SK-N-SH treated with all-trans-retinoic acid at 6 μM for 48 hours (cell line): ENCODE data around the gene SRSF4.

ENCODE experiments used
- ATAC-seq: fragments of 200-7000 bp; cut with Tn5 transposase; 3 replicates; pipeline ENCODE4 v1.9.1; 2020; ENCODE audit warnings: mild to moderate bottlenecking, moderate library complexity
- ARNTL ChIP-seq: fragments of 450-650 bp; formaldehyde crosslinking; IDR thresholded peaks from 2 replicates; pipeline ENCODE4 v1.5.0; 2020; ENCODE audit warnings: low read depth, mild to moderate bottlenecking, moderate library complexity, borderline replicate concordance
- BACH2 ChIP-seq: fragments of 250-450 bp; sonication (Bioruptor Pico); IDR thresholded peaks from 2 replicates; pipeline ENCODE4 v1.9.0; 2021; ENCODE audit warnings: mild to moderate bottlenecking, borderline replicate concordance
- CSDC2 ChIP-seq: fragments of 250-450 bp; sonication (Bioruptor Pico); IDR thresholded peaks from 2 replicates; pipeline ENCODE4 v1.5.0; 2020; ENCODE audit warnings: mild to moderate bottlenecking, moderate library complexity
- CSRNP3 ChIP-seq: fragments of 250-450 bp; sonication (Bioruptor Pico); IDR thresholded peaks from 2 replicates; pipeline ENCODE4 v1.5.1; 2021; ENCODE audit warnings: mild to moderate bottlenecking, moderate library complexity
- ESRRG ChIP-seq: fragments of 250-450 bp; sonication (Bioruptor Pico); IDR thresholded peaks from 2 replicates; pipeline ENCODE4 v1.6.1; 2021; ENCODE audit warnings: mild to moderate bottlenecking
- GLIS3 ChIP-seq: fragments of 250-450 bp; sonication (Bioruptor Pico); IDR thresholded peaks from 2 replicates; pipeline ENCODE4 v1.5.0; 2020; ENCODE audit warnings: mild to moderate bottlenecking, moderate library complexity
- ISL1 ChIP-seq: fragments of 250-450 bp; sonication (Bioruptor Pico); IDR thresholded peaks from 2 replicates; pipeline ENCODE4 v2.1.2; 2022; ENCODE audit warnings: mild to moderate bottlenecking, moderate library complexity
- OSR1 ChIP-seq: fragments of 250-450 bp; sonication (Bioruptor Pico); IDR thresholded peaks from 2 replicates; pipeline ENCODE4 v1.8.0; 2022; ENCODE audit warnings: moderate library complexity, mild to moderate bottlenecking, inconsistent platforms
- POU6F1 ChIP-seq: fragments of 250-450 bp; sonication (Bioruptor Pico); IDR thresholded peaks from 2 replicates; pipeline ENCODE4 v1.8.0; 2021; ENCODE audit warnings: low read depth, mild to moderate bottlenecking, moderate library complexity, borderline replicate concordance
- PPARA ChIP-seq: fragments of 250-450 bp; sonication (Bioruptor Pico); IDR thresholded peaks from 2 replicates; pipeline ENCODE4 v1.5.0; 2020; ENCODE audit warnings: mild to moderate bottlenecking, borderline replicate concordance
- RARB ChIP-seq: fragments of 250-450 bp; sonication (Bioruptor Pico); IDR thresholded peaks from 2 replicates; pipeline ENCODE4 v1.8.0; 2021; ENCODE audit warnings: mild to moderate bottlenecking, moderate library complexity
- SNAI2 ChIP-seq: fragments of 250-450 bp; sonication (Bioruptor Pico); IDR thresholded peaks from 2 replicates; pipeline ENCODE4 v1.5.0; 2020; ENCODE audit warnings: mild to moderate bottlenecking, moderate library complexity
- TCF4 ChIP-seq: fragments of 250-450 bp; sonication (Bioruptor Pico); IDR thresholded peaks from 2 replicates; pipeline ENCODE4 v1.8.0; 2021; ENCODE audit warnings: mild to moderate bottlenecking, moderate library complexity, borderline replicate concordance
- TOX ChIP-seq: fragments of 250-450 bp; sonication (Bioruptor Pico); IDR thresholded peaks from 2 replicates; pipeline ENCODE4 v1.8.0; 2021; ENCODE audit warnings: mild to moderate bottlenecking, moderate library complexity, borderline replicate concordance
- TSHZ2 ChIP-seq: fragments of 250-450 bp; sonication (Bioruptor Pico); IDR thresholded peaks from 2 replicates; pipeline ENCODE4 v1.5.0; 2020; ENCODE audit warnings: mild to moderate bottlenecking, moderate library complexity
- ZC3H10 ChIP-seq: fragments of 250-450 bp; sonication (Bioruptor Pico); IDR thresholded peaks from 2 replicates; pipeline ENCODE4 v1.5.1; 2021; ENCODE audit warnings: mild to moderate bottlenecking, moderate library complexity
- ZFP3 ChIP-seq: fragments of 250-450 bp; sonication (Bioruptor Pico); IDR thresholded peaks from 2 replicates; pipeline ENCODE4 v1.5.0; 2020; ENCODE audit warnings: mild to moderate bottlenecking, moderate library complexity
- ZNF565 ChIP-seq: fragments of 450-650 bp; formaldehyde crosslinking; conservative IDR thresholded peaks from 2 replicates; pipeline ENCODE4 v1.5.0; 2020; ENCODE audit warnings: low read depth, mild to moderate bottlenecking, moderate library complexity
- ZNF70 ChIP-seq: fragments of 450-650 bp; formaldehyde crosslinking; IDR thresholded peaks from 2 replicates; pipeline ENCODE4 v1.5.0; 2020; ENCODE audit warnings: mild to moderate bottlenecking, moderate library complexity
- ZNF8 ChIP-seq: fragments of 450-650 bp; formaldehyde crosslinking; IDR thresholded peaks from 2 replicates; pipeline ENCODE4 v1.5.0; 2020; ENCODE audit warnings: mild to moderate bottlenecking, moderate library complexity
- TF ChIP-seq, protein P1 (sequence below): fragments of 250-450 bp; sonication (Bioruptor Pico); IDR thresholded peaks from 2 replicates; pipeline ENCODE4 v1.8.0; 2020; ENCODE audit warnings: mild to moderate bottlenecking, moderate library complexity, borderline replicate concordance

SRSF4 gene

DNA sequence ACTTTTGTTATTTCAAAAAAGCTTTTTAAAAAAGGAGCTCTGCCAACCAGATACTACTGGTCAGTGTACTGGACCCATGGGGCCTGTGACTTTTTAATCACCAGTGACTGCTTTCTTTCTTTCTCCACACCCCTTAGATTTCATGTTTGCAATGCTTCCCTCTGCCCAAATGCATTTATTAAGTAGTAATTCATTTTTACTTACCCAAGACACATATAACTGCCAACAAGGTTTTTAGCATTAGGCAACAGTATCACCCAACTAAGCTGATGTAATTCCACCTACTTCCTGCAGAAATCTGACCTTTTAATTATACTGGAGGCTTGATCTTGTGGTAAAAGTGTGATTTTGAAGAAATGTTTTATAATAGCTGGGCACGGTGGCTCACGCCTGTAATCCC, 36.5 kb upstream of the SRSF4 start (continued):
- no peak for TF ChIP-seq ISL1 (CRISPR knock-in tag)
- TF ChIP-seq ZC3H10 (CRISPR knock-in tag) = no peak
- TF ChIP-seq POU6F1 (CRISPR knock-in tag) = no peak

- TF ChIP-seq CSDC2 (CRISPR knock-in tag) = no peak
- no peak for TF ChIP-seq SNAI2 (CRISPR knock-in tag)
- no peak for TF ChIP-seq ZNF8
- no peak for TF ChIP-seq RARB (CRISPR knock-in tag)
- no peak for TF ChIP-seq TSHZ2
- no peak for ATAC-seq
These were observed 35.9 kb upstream of the SRSF4 start for GRCh38 chr1:29217633-29218032.

GRCh38 chr1:29213055-29213454, 31.4 kb upstream of the SRSF4 start:
- ATAC-seq = no peak
- TF ChIP-seq ZFP3 (CRISPR knock-in tag) = no peak

DNA sequence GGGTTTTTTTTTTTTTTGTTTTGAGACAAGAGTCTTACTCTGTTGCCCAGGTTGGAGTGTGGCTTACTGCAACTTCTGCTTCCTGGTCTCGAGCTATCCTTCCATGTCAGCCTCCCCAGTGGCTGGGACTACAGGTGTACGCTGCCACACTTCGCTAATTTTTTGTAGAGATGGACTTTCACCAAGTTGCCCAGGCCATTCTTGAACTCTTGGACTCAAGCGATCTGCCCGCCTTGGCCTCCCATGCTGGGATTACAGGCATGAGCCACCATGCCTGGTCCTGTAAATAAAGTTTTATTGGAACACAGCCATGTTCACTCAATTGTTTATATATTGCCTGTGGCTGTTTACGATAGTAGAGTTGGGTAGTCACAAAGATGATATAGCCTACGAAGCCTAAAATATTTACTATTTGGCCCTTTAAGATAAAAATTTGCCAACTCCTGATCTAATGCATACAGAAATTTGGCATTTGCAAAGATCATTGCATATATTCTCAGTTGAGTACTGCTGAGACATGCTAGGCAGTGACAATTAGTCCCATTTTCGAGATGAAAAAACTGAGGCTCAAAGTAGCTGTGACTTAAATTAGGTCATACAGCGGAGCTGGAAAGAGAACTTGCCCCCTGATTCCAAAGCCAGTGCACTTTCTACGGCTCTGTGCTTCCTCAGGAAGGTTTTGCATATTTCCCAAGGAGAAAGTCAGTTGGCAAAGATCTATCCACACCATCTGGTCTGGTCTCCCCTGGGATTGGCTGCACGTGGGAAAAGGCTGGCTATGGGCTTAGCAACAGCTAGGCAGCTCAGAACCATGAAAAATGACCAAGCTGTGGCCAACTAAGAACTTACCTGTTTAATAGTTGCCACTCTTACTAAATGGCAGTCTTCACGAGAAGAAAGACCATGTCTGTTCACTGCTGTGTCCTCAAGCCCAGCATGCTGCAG, 29.7 kb upstream of the SRSF4 start:
- TF ChIP-seq PPARA (CRISPR knock-in tag) (no peak), TOX (CRISPR knock-in tag) (no peak), ZNF8 (no peak), ZC3H10 (CRISPR knock-in tag) (no peak), ZNF70 (no peak)

GRCh38 chr1:29210278-29211085, 28.8 kb upstream of the SRSF4 start:
- TF ChIP-seq GLIS3 (CRISPR knock-in tag) (no peak), CSDC2 (CRISPR knock-in tag) (no peak), ZNF8 (no peak), TCF4 (CRISPR knock-in tag) (no peak), ESRRG (CRISPR knock-in tag) (no peak), ZFP3 (CRISPR knock-in tag) (no peak), CSRNP3 (CRISPR knock-in tag) (no peak), ISL1 (CRISPR knock-in tag) (no peak), SNAI2 (CRISPR knock-in tag) (no peak), BACH2 (CRISPR knock-in tag) (no peak), POU6F1 (CRISPR knock-in tag) (no peak), ZNF70 (no peak), OSR1 (CRISPR knock-in tag) (no peak), ZNF565 (CRISPR knock-in tag) (no peak), ARNTL (CRISPR knock-in tag) (no peak), TOX (CRISPR knock-in tag) (no peak)
- TF ChIP-seq, protein P1, sequence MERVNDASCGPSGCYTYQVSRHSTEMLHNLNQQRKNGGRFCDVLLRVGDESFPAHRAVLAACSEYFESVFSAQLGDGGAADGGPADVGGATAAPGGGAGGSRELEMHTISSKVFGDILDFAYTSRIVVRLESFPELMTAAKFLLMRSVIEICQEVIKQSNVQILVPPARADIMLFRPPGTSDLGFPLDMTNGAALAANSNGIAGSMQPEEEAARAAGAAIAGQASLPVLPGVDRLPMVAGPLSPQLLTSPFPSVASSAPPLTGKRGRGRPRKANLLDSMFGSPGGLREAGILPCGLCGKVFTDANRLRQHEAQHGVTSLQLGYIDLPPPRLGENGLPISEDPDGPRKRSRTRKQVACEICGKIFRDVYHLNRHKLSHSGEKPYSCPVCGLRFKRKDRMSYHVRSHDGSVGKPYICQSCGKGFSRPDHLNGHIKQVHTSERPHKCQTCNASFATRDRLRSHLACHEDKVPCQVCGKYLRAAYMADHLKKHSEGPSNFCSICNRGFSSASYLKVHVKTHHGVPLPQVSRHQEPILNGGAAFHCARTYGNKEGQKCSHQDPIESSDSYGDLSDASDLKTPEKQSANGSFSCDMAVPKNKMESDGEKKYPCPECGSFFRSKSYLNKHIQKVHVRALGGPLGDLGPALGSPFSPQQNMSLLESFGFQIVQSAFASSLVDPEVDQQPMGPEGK (CRISPR knock-in tag) = no peak
- no peak for ATAC-seq

More for the DNA sequence above, 29.7 kb upstream of the SRSF4 start:
- ATAC-seq = no peak
